SK-N-SH treated with all-trans-retinoic acid at 6 μM for 48 hours (cell line): ENCODE data around the gene CCDC85C.

Experiments used
- ARNTL ChIP-seq: fragments of 450-650 bp; formaldehyde crosslinking; IDR thresholded peaks from 2 replicates; pipeline ENCODE4 v1.5.0; 2020; ENCODE audit warnings: low read depth, mild to moderate bottlenecking, moderate library complexity, borderline replicate concordance
- BACH2 ChIP-seq: fragments of 250-450 bp; sonication (Bioruptor Pico); IDR thresholded peaks from 2 replicates; pipeline ENCODE4 v1.9.0; 2021; ENCODE audit warnings: mild to moderate bottlenecking, borderline replicate concordance
- CSDC2 ChIP-seq: fragments of 250-450 bp; sonication (Bioruptor Pico); IDR thresholded peaks from 2 replicates; pipeline ENCODE4 v1.5.0; 2020; ENCODE audit warnings: mild to moderate bottlenecking, moderate library complexity
- CSRNP3 ChIP-seq: fragments of 250-450 bp; sonication (Bioruptor Pico); IDR thresholded peaks from 2 replicates; pipeline ENCODE4 v1.5.1; 2021; ENCODE audit warnings: mild to moderate bottlenecking, moderate library complexity
- ESRRG ChIP-seq: fragments of 250-450 bp; sonication (Bioruptor Pico); IDR thresholded peaks from 2 replicates; pipeline ENCODE4 v1.6.1; 2021; ENCODE audit warnings: mild to moderate bottlenecking
- OSR1 ChIP-seq: fragments of 250-450 bp; sonication (Bioruptor Pico); IDR thresholded peaks from 2 replicates; pipeline ENCODE4 v1.8.0; 2022; ENCODE audit warnings: moderate library complexity, mild to moderate bottlenecking, inconsistent platforms
- POU6F1 ChIP-seq: fragments of 250-450 bp; sonication (Bioruptor Pico); IDR thresholded peaks from 2 replicates; pipeline ENCODE4 v1.8.0; 2021; ENCODE audit warnings: low read depth, mild to moderate bottlenecking, moderate library complexity, borderline replicate concordance
- PPARA ChIP-seq: fragments of 250-450 bp; sonication (Bioruptor Pico); IDR thresholded peaks from 2 replicates; pipeline ENCODE4 v1.5.0; 2020; ENCODE audit warnings: mild to moderate bottlenecking, borderline replicate concordance
- SNAI2 ChIP-seq: fragments of 250-450 bp; sonication (Bioruptor Pico); IDR thresholded peaks from 2 replicates; pipeline ENCODE4 v1.5.0; 2020; ENCODE audit warnings: mild to moderate bottlenecking, moderate library complexity
- TCF4 ChIP-seq: fragments of 250-450 bp; sonication (Bioruptor Pico); IDR thresholded peaks from 2 replicates; pipeline ENCODE4 v1.8.0; 2021; ENCODE audit warnings: mild to moderate bottlenecking, moderate library complexity, borderline replicate concordance

- TF ChIP-seq ESRRG (CRISPR knock-in tag) (no peak), TCF4 (CRISPR knock-in tag) (no peak), CSDC2 (no peak), SNAI2 (CRISPR knock-in tag) (no peak), BACH2 (CRISPR knock-in tag) (no peak), OSR1 (CRISPR knock-in tag) (no peak), PPARA (CRISPR knock-in tag) (no peak), CSRNP3 (no peak), ARNTL (no peak), POU6F1 (CRISPR knock-in tag) (no peak)
Measured at GRCh38 chr14:99608591-99608990, 4.6 kb upstream of the CCDC85C start.
